Measurements from ENCODE around the gene CTXND2. TPM values are rescaled to one million over a fixed set of nuclear protein-coding genes. Genes with fewer than 3 reads are reported as not detected.
"Not testable (repeated sequence)": the region's sequence is repeated elsewhere in the genome, so short reads cannot be mapped to it uniquely, and the experiment has no call there.

CTXND2 gene
- total RNA-seq, 2 experiments from 2014 or later, result not detected

GRCh38 chr1:150872572-150872971 is 14.4 kb upstream of the CTXND2 start:
- CTCF ChIA-PET, result no interaction called here
- H3K27me3 Mint-ChIP-seq, result no peaks in the 10 kb centered on the region
- POLR2A ChIA-PET, result no interaction called here
- DNase-seq, result no peak
- peaks cover 20% of the 10 kb centered on the region for H3K36me3 Mint-ChIP-seq
- peaks cover 45% of the 10 kb centered on the region for H3K4me1 Mint-ChIP-seq (ENCODE audit: low read depth)
- intact Hi-C loops (cut with micrococcal nuclease), result no loop called here
- no peak overlapping the region for H3K4me3 Mint-ChIP-seq
- no peak overlapping the region for H3K27ac Mint-ChIP-seq
- H3K9me3 Mint-ChIP-seq, result no peaks in the 10 kb centered on the region

- ChIA-PET CTCF (no interaction called here), POLR2A (no interaction called here)
- no peak overlapping the region for H3K4me3 Mint-ChIP-seq
- DNase-seq, result no peak
- no peaks in the 10 kb centered on the region for H3K27me3 Mint-ChIP-seq
- no peak overlapping the region for H3K27ac Mint-ChIP-seq
- peaks cover 11% of the 10 kb centered on the region for H3K36me3 Mint-ChIP-seq
- intact Hi-C loops (cut with micrococcal nuclease), result no loop called here
- H3K9me3 Mint-ChIP-seq, result no peaks in the 10 kb centered on the region
- H3K4me1 Mint-ChIP-seq (ENCODE audit: low read depth), result peaks cover 36% of the 10 kb centered on the region
Measured at GRCh38 chr1:150873521-150873920, 13.4 kb upstream of the CTXND2 start.

- Mint-ChIP-seq H3K27me3 (no peaks in the 10 kb centered on the region), H3K4me1 (ENCODE audit: low read depth) (peaks cover 36% of the 10 kb centered on the region), H3K4me3 (peak overlapping the region; percentile 84), H3K27ac (peak overlapping the region; percentile 85), H3K9me3 (no peaks in the 10 kb centered on the region), H3K36me3 (peaks cover 11% of the 10 kb centered on the region)
- no peak for DNase-seq
- intact Hi-C loops (cut with micrococcal nuclease), result loop anchor here (5.0 kb wide), 2 partner anchors 262 to 312 kb away; no protein-coding TSS in a partner anchor
- ChIA-PET POLR2A (no interaction called here), CTCF (interaction anchor here (0.8 to 1.2 kb wide), 3 partner anchors 27 to 132 kb away, joined by 3 to 4 read pairs (median 3); partner anchors contain the start of gene MINDY1)
Measured at GRCh38 chr1:150874455-150875196, 12.3 kb upstream of the CTXND2 start.

GRCh38 chr1:150875197-150876118 is 11.5 kb upstream of the CTXND2 start:
- Mint-ChIP-seq H3K4me3 (peak overlapping the region; percentile 84), H3K4me1 (ENCODE audit: low read depth) (peaks cover 30% of the 10 kb centered on the region), H3K36me3 (peaks cover 11% of the 10 kb centered on the region), H3K27ac (peak overlapping the region; percentile 85), H3K27me3 (no peaks in the 10 kb centered on the region), H3K9me3 (no peaks in the 10 kb centered on the region)
- intact Hi-C loops (cut with micrococcal nuclease), result loop anchor here (1.0 to 5.0 kb wide), 7 partner anchors 29 to 313 kb away; partner anchors contain the start of genes GOLPH3L and PRUNE1
- POLR2A ChIA-PET, result interaction anchor here (1.4 kb wide), 1 partner anchor 11 kb away, joined by 3 read pairs; the partner anchor contains the start of gene CTXND2
- CTCF ChIA-PET, result interaction anchor here (0.8 to 1.2 kb wide), 3 partner anchors 28 to 131 kb away, joined by 3 to 4 read pairs (median 3); partner anchors contain the start of gene MINDY1
- no peak for DNase-seq

GRCh38 chr1:150876119-150876454 is 10.8 kb upstream of the CTXND2 start:
- POLR2A ChIA-PET, result interaction anchor here (1.4 kb wide), 1 partner anchor 10 kb away, joined by 3 read pairs; the partner anchor contains the start of gene CTXND2
- Mint-ChIP-seq H3K27me3 (no peaks in the 10 kb centered on the region), H3K27ac (peak overlapping the region; percentile 85), H3K36me3 (peaks cover 11% of the 10 kb centered on the region), H3K9me3 (no peaks in the 10 kb centered on the region), H3K4me1 (ENCODE audit: low read depth) (peaks cover 30% of the 10 kb centered on the region), H3K4me3 (peak overlapping the region; percentile 84)
- CTCF ChIA-PET, result no interaction called here
- intact Hi-C loops (cut with micrococcal nuclease), result loop anchor here (1.0 to 5.0 kb wide), 7 partner anchors 30 to 314 kb away; partner anchors contain the start of genes GOLPH3L and PRUNE1
- no peak for DNase-seq

GRCh38 chr1:150878931-150879330 is 8.0 kb upstream of the CTXND2 start:
- not testable (repeated sequence) for H3K9me3 Mint-ChIP-seq, H3K27ac Mint-ChIP-seq, H3K27me3 Mint-ChIP-seq, DNase-seq, H3K36me3 Mint-ChIP-seq, H3K4me3 Mint-ChIP-seq
- peaks cover 30% of the 10 kb centered on the region for H3K4me1 Mint-ChIP-seq (ENCODE audit: low read depth)
- CTCF ChIA-PET, result interaction anchor here (0.6 to 1.5 kb wide), 3 partner anchors 9 to 97 kb away, joined by 3 to 4 read pairs (median 4); no protein-coding TSS in a partner anchor
- intact Hi-C loops (cut with micrococcal nuclease), result loop anchor here (5.0 kb wide), 2 partner anchors 267 to 317 kb away; no protein-coding TSS in a partner anchor
- POLR2A ChIA-PET, result interaction anchor here (0.7 kb wide), 1 partner anchor 20 kb away, joined by 5 read pairs; no protein-coding TSS in a partner anchor

GRCh38 chr1:150881331-150882070 is 5.4 kb upstream of the CTXND2 start:
- Mint-ChIP-seq H3K4me3 (no peak overlapping the region), H3K27ac (no peak overlapping the region), H3K4me1 (ENCODE audit: low read depth) (peaks cover 13% of the 10 kb centered on the region), H3K36me3 (no peaks in the 10 kb centered on the region), H3K27me3 (peaks cover 5% of the 10 kb centered on the region), H3K9me3 (no peaks in the 10 kb centered on the region)
- intact Hi-C loops (cut with micrococcal nuclease), result no loop called here
- no peak for DNase-seq
- POLR2A ChIA-PET, result no interaction called here
- CTCF ChIA-PET, result interaction anchor here (0.5 kb wide), 1 partner anchor 14 kb away, joined by 3 read pairs; no protein-coding TSS in a partner anchor

GRCh38 chr1:150883121-150883520 is 3.8 kb upstream of the CTXND2 start:
- H3K4me1 Mint-ChIP-seq (ENCODE audit: low read depth); H3K36me3 Mint-ChIP-seq; H3K9me3 Mint-ChIP-seq; H3K27me3 Mint-ChIP-seq; POLR2A ChIA-PET; intact Hi-C loops (cut with micrococcal nuclease); H3K4me3 Mint-ChIP-seq; DNase-seq; H3K27ac Mint-ChIP-seq: not testable (repeated sequence)
- CTCF ChIA-PET, result interaction anchor here (0.9 to 2.3 kb wide), 2 partner anchors 39 kb away, joined by 3 to 6 read pairs; no protein-coding TSS in a partner anchor

GRCh38 chr1:150888727-150889126 is 1.8 kb downstream of the CTXND2 start:
- peaks cover 18% of the 10 kb centered on the region for H3K4me1 Mint-ChIP-seq (ENCODE audit: low read depth)
- CTCF ChIA-PET, result no interaction called here
- H3K27me3 Mint-ChIP-seq, result no peaks in the 10 kb centered on the region
- no peak overlapping the region for H3K4me3 Mint-ChIP-seq
- intact Hi-C loops (cut with micrococcal nuclease), result no loop called here
- POLR2A ChIA-PET, result no interaction called here
- no peak overlapping the region for H3K27ac Mint-ChIP-seq
- no peaks in the 10 kb centered on the region for H3K36me3 Mint-ChIP-seq
- no peak for DNase-seq
- H3K9me3 Mint-ChIP-seq, result no peaks in the 10 kb centered on the region

- DNase-seq, result no peak
- Mint-ChIP-seq H3K36me3 (no peaks in the 10 kb centered on the region), H3K9me3 (no peaks in the 10 kb centered on the region), H3K27me3 (no peaks in the 10 kb centered on the region), H3K27ac (peak overlapping the region; percentile 13), H3K4me1 (ENCODE audit: low read depth) (peaks cover 17% of the 10 kb centered on the region), H3K4me3 (no peak overlapping the region)
- intact Hi-C loops (cut with micrococcal nuclease), result loop anchor here (1.0 kb wide), 1 partner anchor 32 kb away; no protein-coding TSS in a partner anchor
- CTCF ChIA-PET, result interaction anchor here (1.5 kb wide), 1 partner anchor 33 kb away, joined by 10 read pairs; no protein-coding TSS in a partner anchor
- POLR2A ChIA-PET, result interaction anchor here (1.0 kb wide), 1 partner anchor 35 kb away, joined by 3 read pairs; no protein-coding TSS in a partner anchor
Measured at GRCh38 chr1:150890033-150890416, 3.1 kb downstream of the CTXND2 start.

GRCh38 chr1:150893336-150893913 is 6.5 kb downstream of the CTXND2 start:
- Mint-ChIP-seq H3K9me3 (no peaks in the 10 kb centered on the region), H3K27ac (no peak overlapping the region), H3K4me1 (ENCODE audit: low read depth) (peaks cover 17% of the 10 kb centered on the region), H3K27me3 (no peaks in the 10 kb centered on the region), H3K4me3 (no peak overlapping the region), H3K36me3 (no peaks in the 10 kb centered on the region)
- intact Hi-C loops (cut with micrococcal nuclease), result no loop called here
- CTCF ChIA-PET, result interaction anchor here (0.6 kb wide), 1 partner anchor 561 kb away, joined by 3 read pairs; no protein-coding TSS in a partner anchor
- DNase-seq, result no peak
- POLR2A ChIA-PET, result no interaction called here
